ENCODE data around the gene ZNF18.

- no peak for TF ChIP-seq CTCF (IDR thresholded peaks at IDR 0.05)
- no peak for TF ChIP-seq POLR2A (IDR thresholded peaks at IDR 0.05)
Measured at GRCh38 chr17:12046786-12047185, 49.5 kb upstream of the ZNF18 start.

All from esophagus squamous epithelium (tissue), 4 donors.